H1 (cell line): ENCODE results near the gene POLR3E. TPM values are rescaled to one million over a fixed set of nuclear protein-coding genes. Genes with fewer than 3 reads are reported as not detected.

ENCODE experiments used
- CTCF ChIA-PET: fragments of 300-600 bp; sonication (Branson Sonifier 250); formaldehyde crosslinking; loops from one replicate; lab custom pipeline; 2021; ENCODE audit not compliant: partially characterized antibody; lab: Charles Lee
- POLR2A ChIA-PET: fragments of 300-600 bp; sonication (Branson Sonifier 250); formaldehyde crosslinking; loops from one replicate; lab custom pipeline; 2021; ENCODE audit warnings: inconsistent platforms; ENCODE audit not compliant: partially characterized antibody; lab: Charles Lee
- DNase-seq, 2 experiments: peaks; one replicate each; pipeline versions ENCODE4 v3.0.0 to v3.0.0-alpha.2; 2010 to 2022; ENCODE audit warnings: low spot score in 2 of 2, low read depth in 1 of 2, mixed read lengths in 1 of 2
- FAIRE-seq: peaks from 2 replicates; lab custom pipeline; 2011; peaks lifted over from hg19 to GRCh38; lab: Jason Lieb, UNC
- H2AFZ ChIP-seq: 2 replicates; pipeline ENCODE4 v1.8.1; 2012; ENCODE audit warnings: low read length, inconsistent platforms
- H2AK5ac ChIP-seq: 2 replicates; pipeline ENCODE4 v1.6.1; 2013; ENCODE audit warnings: low read depth, low read length
- H2BK120ac ChIP-seq: replicated peaks from 2 replicates; pipeline ENCODE3; 2013; ENCODE audit warnings: low read depth, low read length, inconsistent platforms
- H2BK12ac ChIP-seq: 2 replicates; pipeline ENCODE4 v1.6.1; 2013; ENCODE audit warnings: low read depth, low read length
- H2BK15ac ChIP-seq: 2 replicates; pipeline ENCODE4 v1.6.1; 2013; ENCODE audit warnings: low read length
- H2BK20ac ChIP-seq: 2 replicates; pipeline ENCODE4 v1.6.1; 2013; ENCODE audit warnings: low read length
- H2BK5ac ChIP-seq: 2 replicates; pipeline ENCODE4 v1.6.1; 2013; ENCODE audit warnings: low read depth, low read length
- H3K14ac ChIP-seq: 2 replicates; pipeline ENCODE4 v1.6.1; 2013; ENCODE audit warnings: inconsistent platforms; ENCODE audit not compliant: insufficient read length
- H3K18ac ChIP-seq: 2 replicates; pipeline ENCODE4 v1.6.1; 2013; ENCODE audit warnings: low read length; ENCODE audit errors: extremely low read depth
- H3K23ac ChIP-seq: 2 replicates; pipeline ENCODE4 v1.6.1; 2013; ENCODE audit warnings: inconsistent platforms; ENCODE audit not compliant: insufficient read length
- H3K23me2 ChIP-seq: 2 replicates; pipeline ENCODE4 v1.6.1; 2013; ENCODE audit warnings: low read depth, low read length
- H3K27ac ChIP-seq: 2 replicates; pipeline ENCODE4 v1.6.1; 2011; ENCODE audit warnings: low read depth, low read length, inconsistent platforms
- H3K27me3 ChIP-seq, 4 experiments: replicated peaks in 1 of 4; 1 replicate in 1 of 4; 2 replicates in 3 of 4; pipeline versions ENCODE4 v1.6.1 to v1.8.1; 2011 to 2013; ENCODE audit warnings: low read length in 3 of 4, mild to moderate bottlenecking in 3 of 4, inconsistent platforms in 2 of 4, mixed read lengths in 2 of 4, moderate library complexity in 1 of 4; ENCODE audit not compliant: control insufficient read depth in 3 of 4, insufficient read depth in 3 of 4; ENCODE audit errors: extremely low read depth in 1 of 4
- H3K36me3 ChIP-seq, 4 experiments: 2 replicates each; pipeline versions ENCODE4 v1.6.1 to v1.8.1; 2011 to 2013; ENCODE audit warnings: mild to moderate bottlenecking in 4 of 4, low read length in 3 of 4, moderate library complexity in 2 of 4, control low read depth in 1 of 4, inconsistent platforms in 1 of 4; ENCODE audit not compliant: insufficient read depth in 4 of 4, control insufficient read depth in 2 of 4
- H3K4ac ChIP-seq: replicated peaks from 2 replicates; pipeline ENCODE3; 2013; ENCODE audit warnings: low read length, low read depth, mixed read lengths, inconsistent platforms; ENCODE audit not compliant: insufficient read length
- H3K4me1 ChIP-seq, 4 experiments: replicated peaks in 1 of 4; 1 replicate in 1 of 4; 2 replicates in 3 of 4; pipeline versions ENCODE4 v1.6.1 to v1.8.1; 2011 to 2013; ENCODE audit warnings: low read length in 3 of 4, inconsistent platforms in 2 of 4, mixed read lengths in 1 of 4; ENCODE audit not compliant: insufficient read depth in 4 of 4, control insufficient read depth in 3 of 4
- H3K4me2 ChIP-seq, 2 experiments: 2 replicates each; pipeline versions ENCODE4 v1.6.1 to v1.8.1; 2011 to 2013; ENCODE audit warnings: low read depth in 2 of 2, low read length in 2 of 2, control low read depth in 1 of 2, inconsistent platforms in 1 of 2, mild to moderate bottlenecking in 1 of 2; ENCODE audit not compliant: insufficient read depth in 1 of 2
- H3K4me3 ChIP-seq, 4 experiments: fragments of 200-600, 300-600 bp in 1 of 4; sonication (generic), shearing (Covaris generic), sonication (Bioruptor Twin) in 1 of 4; 2 replicates each; pipeline versions ENCODE4 v1.5.1 to v1.8.1; 2011 to 2016; ENCODE audit warnings: low read length in 4 of 4, low read depth in 3 of 4, control low read depth in 2 of 4, inconsistent platforms in 2 of 4, mild to moderate bottlenecking in 2 of 4, mixed read lengths in 1 of 4, moderate library complexity in 1 of 4; ENCODE audit not compliant: insufficient read depth in 2 of 4; ENCODE audit errors: extremely low read depth in 1 of 4
- H3K56ac ChIP-seq: replicated peaks from 2 replicates; pipeline ENCODE3; 2013; ENCODE audit warnings: low read depth, mild to moderate bottlenecking, mixed read lengths, low read length, inconsistent platforms; ENCODE audit not compliant: insufficient read length
- H3K79me1 ChIP-seq: 2 replicates; pipeline ENCODE4 v1.6.1; 2013; ENCODE audit warnings: low read depth, low read length, control low read depth
- H3K79me2 ChIP-seq, 2 experiments: 2 replicates each; pipeline versions ENCODE4 v1.6.1 to v1.8.1; 2012 to 2013; ENCODE audit warnings: low read length in 2 of 2, mild to moderate bottlenecking in 2 of 2, inconsistent platforms in 1 of 2; ENCODE audit not compliant: insufficient read depth in 2 of 2, control insufficient read depth in 1 of 2
- H3K9ac ChIP-seq, 4 experiments: replicated peaks in 1 of 4; 1 replicate in 1 of 4; 2 replicates in 3 of 4; pipeline versions ENCODE4 v1.6.1 to v1.8.1; 2011 to 2013; ENCODE audit warnings: low read depth in 3 of 4, low read length in 3 of 4, control low read depth in 2 of 4, mild to moderate bottlenecking in 2 of 4, moderate library complexity in 2 of 4, inconsistent platforms in 1 of 4; ENCODE audit errors: extremely low read depth in 1 of 4
- H3K9me3 ChIP-seq, 2 experiments: 2 replicates each; pipeline versions ENCODE4 v1.6.1 to v1.8.1; 2012 to 2013; ENCODE audit warnings: mild to moderate bottlenecking in 2 of 2, moderate library complexity in 2 of 2, control low read depth in 1 of 2, inconsistent platforms in 1 of 2, low read depth in 1 of 2, low read length in 1 of 2, mixed read lengths in 1 of 2; ENCODE audit not compliant: insufficient read depth in 2 of 2
- H4K20me1 ChIP-seq, 2 experiments: replicated peaks in 1 of 2; 2 replicates each; pipeline versions ENCODE3 to v1.8.1; 2011 to 2013; ENCODE audit warnings: inconsistent platforms in 2 of 2, low read length in 2 of 2, mild to moderate bottlenecking in 1 of 2; ENCODE audit not compliant: insufficient read depth in 2 of 2, control insufficient read depth in 1 of 2
- H4K5ac ChIP-seq: 2 replicates; pipeline ENCODE4 v1.6.1; 2013; ENCODE audit warnings: low read length, low read depth, mixed read lengths, inconsistent platforms; ENCODE audit not compliant: insufficient read length
- H4K8ac ChIP-seq: 2 replicates; pipeline ENCODE4 v1.8.0; 2013; ENCODE audit warnings: mild to moderate bottlenecking, moderate library complexity, low read length, inconsistent platforms; ENCODE audit not compliant: insufficient read depth; ENCODE audit errors: extremely low read depth
- H4K91ac ChIP-seq: replicated peaks from 2 replicates; pipeline ENCODE3; 2013; ENCODE audit warnings: low read length, mixed read lengths, inconsistent platforms; ENCODE audit not compliant: insufficient read length
- BCL11A ChIP-seq, 2 experiments: IDR thresholded peaks; one replicate each; pipeline ENCODE4 v1.6.1; 2011; ENCODE audit warnings: low read depth in 2 of 2, low read length in 2 of 2, mild to moderate bottlenecking in 2 of 2
- CTBP2 ChIP-seq: IDR thresholded peaks from 2 replicates; pipeline ENCODE4 v1.7.0; 2011; ENCODE audit warnings: borderline replicate concordance, mild to moderate bottlenecking, moderate library complexity, mixed read lengths, low read length; ENCODE audit not compliant: insufficient read depth, insufficient read length
- EZH2 ChIP-seq: fragments of 200-600 bp; sonication (generic); IDR thresholded peaks from 2 replicates; pipeline ENCODE4 v1.7.1; 2012; ENCODE audit warnings: low read depth, mild to moderate bottlenecking, moderate library complexity, low read length, inconsistent platforms; ENCODE audit not compliant: severe bottlenecking
- FOSL1 ChIP-seq: IDR thresholded peaks from 2 replicates; pipeline ENCODE4 v1.6.1; 2011; ENCODE audit warnings: mild to moderate bottlenecking, low read depth, low read length, moderate library complexity; ENCODE audit not compliant: insufficient read depth
- GABPA ChIP-seq: IDR thresholded peaks from 2 replicates; pipeline ENCODE4 v1.6.1; 2011; ENCODE audit warnings: mild to moderate bottlenecking, low read length, moderate library complexity, borderline replicate concordance; ENCODE audit not compliant: insufficient read depth
- HDAC6 ChIP-seq: IDR thresholded peaks from one replicate; pipeline ENCODE4 v1.7.1; 2012; ENCODE audit warnings: low read depth, mild to moderate bottlenecking, inconsistent platforms, low read length, moderate library complexity
- NRF1 ChIP-seq: IDR thresholded peaks from 2 replicates; pipeline ENCODE4 v1.6.1; 2011; ENCODE audit warnings: mild to moderate bottlenecking, low read depth, low read length, improper control_type of control experiment
- PHF8 ChIP-seq: fragments of 200-600 bp; sonication (generic); conservative IDR thresholded peaks from 2 replicates; pipeline ENCODE4 v1.7.1; 2012; ENCODE audit warnings: low read depth, mild to moderate bottlenecking, inconsistent platforms, low read length, moderate library complexity
- POLR2AphosphoS5 ChIP-seq: IDR thresholded peaks from 2 replicates; pipeline ENCODE4 v1.6.1; 2011; ENCODE audit warnings: low read depth, low read length
- SP2 ChIP-seq: IDR thresholded peaks from 2 replicates; pipeline ENCODE4 v1.6.1; 2012; ENCODE audit warnings: mild to moderate bottlenecking, low read length, inconsistent platforms
- TCF12 ChIP-seq: IDR thresholded peaks from 2 replicates; pipeline ENCODE4 v1.6.1; 2011; ENCODE audit warnings: low read depth, mild to moderate bottlenecking, low read length
- WGBS, 2 experiments: shearing (Covaris generic) in 1 of 2; methylation state at CpG; one replicate each; pipeline versions ENCODE4 v1.1.6 to v1.1.7; 2013 to 2015; ENCODE audit warnings: low lambda C conversion rate in 2 of 2, mixed read lengths in 2 of 2, inconsistent platforms in 1 of 2, low coverage in 1 of 2, missing lambda C conversion rate in 1 of 2; ENCODE audit not compliant: insufficient replicate concordance in 2 of 2, insufficient coverage in 1 of 2, insufficient read length in 1 of 2; ENCODE audit errors: extremely low coverage in 1 of 2, missing lambda C conversion rate in 1 of 2; 5-methylcytosine and 5-hydroxymethylcytosine counted together
- polyA plus RNA-seq, 7 experiments: library from polyadenylated mRNA; depleted of rRNA in 3 of 7; stranded (reverse) in 5 of 7; unstranded in 2 of 7; fragments of >200 nt in 5 of 7; fragments of 200-250 nt in 2 of 7; gene quantifications; 1 replicate in 5 of 7; 2 replicates in 1 of 7; 4 replicates in 1 of 7; pipeline versions ENCODE4 v1.2.1 to v1.2.3, GENCODE V29; 2011 to 2013; ENCODE audit warnings: missing spikeins in 2 of 7, mixed read lengths in 2 of 7
- total RNA-seq: library from RNA; stranded (reverse); fragmentation: NEBNext Ultra II Directional; extraction: Animal tissue kit (Norgen Biotek cat#: 25700); gene quantifications from 2 replicates; pipeline ENCODE4 v1.2.1, GENCODE V29; 2021
- TF ChIP-seq, protein P1 (sequence below): IDR thresholded peaks from 2 replicates; pipeline ENCODE4 v1.6.1; 2012; ENCODE audit warnings: inconsistent platforms

POLR3E gene
- total and polyA plus RNA-seq, 2 of the 8 experiments (the other 6 are each of a cell fraction or from before 2014, with no cell fraction given), result 96.5 to 125 TPM

DNA sequence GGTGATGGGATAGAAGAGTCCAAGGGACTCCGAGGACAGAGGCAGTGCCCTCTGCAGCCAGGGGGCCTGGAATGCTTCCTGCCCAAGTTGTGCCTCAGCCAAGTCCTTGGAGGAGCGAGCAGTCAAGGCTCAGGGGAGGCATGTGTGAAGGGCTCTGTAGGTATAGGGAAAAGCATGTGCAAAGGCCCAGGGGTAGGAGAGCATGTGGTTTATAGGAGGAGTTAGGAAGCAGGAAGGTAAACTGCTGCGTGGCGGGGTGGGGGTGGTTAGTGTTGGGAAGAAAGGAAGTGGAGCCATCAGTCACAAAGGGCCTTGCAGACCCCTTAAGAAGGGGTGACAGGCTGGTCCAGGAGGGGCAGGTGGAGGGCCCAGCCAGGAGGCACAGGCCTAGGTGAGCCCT is 7.2 kb downstream of the POLR3E start:
- no peaks in the 10 kb centered on the region for H3K4me1 ChIP-seq
- H3K14ac ChIP-seq, result no peak overlapping the region
- no peak overlapping the region for H3K4ac ChIP-seq
- no peak overlapping the region; the same call in 1 of the 2 replicates for H2BK5ac ChIP-seq
- no peak overlapping the region for H3K18ac ChIP-seq
- TF ChIP-seq NRF1 (no peak), BCL11A (IDR thresholded peaks at IDR 0.05; ENCODE audit: low read depth in 2 of 2, low read length in 2 of 2) (no peak), CTBP2 (no peak), POLR2AphosphoS5 (no peak), HDAC6 (no peak), SP2 (no peak), PHF8 (no peak), GABPA (no peak), EZH2 (no peak), FOSL1 (no peak), TCF12 (no peak)
- TF ChIP-seq, protein P1, sequence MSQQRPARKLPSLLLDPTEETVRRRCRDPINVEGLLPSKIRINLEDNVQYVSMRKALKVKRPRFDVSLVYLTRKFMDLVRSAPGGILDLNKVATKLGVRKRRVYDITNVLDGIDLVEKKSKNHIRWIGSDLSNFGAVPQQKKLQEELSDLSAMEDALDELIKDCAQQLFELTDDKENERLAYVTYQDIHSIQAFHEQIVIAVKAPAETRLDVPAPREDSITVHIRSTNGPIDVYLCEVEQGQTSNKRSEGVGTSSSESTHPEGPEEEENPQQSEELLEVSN, result no peak
- no peak overlapping the region for H3K56ac ChIP-seq
- no peak overlapping the region for H4K5ac ChIP-seq
- ChIA-PET CTCF (interaction anchor here (0.7 to 0.9 kb wide), 2 partner anchors 16 to 322 kb away, joined by 3 read pairs; no protein-coding TSS in a partner anchor), POLR2A (interaction anchor here (1.1 kb wide), 1 partner anchor 103 kb away, joined by 3 read pairs; no protein-coding TSS in a partner anchor)
- no peak overlapping the region for H2AK5ac ChIP-seq
- H4K91ac ChIP-seq, result no peak overlapping the region
- H2BK120ac ChIP-seq, result no peak overlapping the region
- H4K8ac ChIP-seq, result no peak overlapping the region
- H3K4me3 ChIP-seq, result no peak overlapping the region
- DNase-seq (no peak), FAIRE-seq (no peak)
- H3K27ac ChIP-seq, result no peak overlapping the region
- peaks cover 16 to 31% of the 10 kb centered on the region in 2 experiments for H4K20me1 ChIP-seq
- H3K79me1 ChIP-seq, result peaks cover 11% of the 10 kb centered on the region; the same call in 1 of the 2 replicates
- H2AFZ ChIP-seq, result no peak overlapping the region
- H3K4me2 ChIP-seq, result no peak overlapping the region
- WGBS, 2 experiments, result 96% methylated on average over 4 of the region's 4 CpGs; no CpG with 5 or more reads in 1 of the 2 experiments
- H3K9me3 ChIP-seq, result no peaks in the 10 kb centered on the region
- peaks cover 7 to 54% of the 10 kb centered on the region in 2 experiments; a peak in 2 of 4 replicates for H3K79me2 ChIP-seq
- no peak overlapping the region for H2BK20ac ChIP-seq
- H2BK15ac ChIP-seq, result no peak overlapping the region
- H3K23ac ChIP-seq, result no peak overlapping the region
- H2BK12ac ChIP-seq, result no peak overlapping the region
- H3K36me3 ChIP-seq, result peaks cover 16 to 44% (median 29%) of the 10 kb centered on the region in 4 experiments
- no peaks in the 10 kb centered on the region for H3K23me2 ChIP-seq
- no peak overlapping the region for H3K9ac ChIP-seq
- no peaks in the 10 kb centered on the region for H3K27me3 ChIP-seq
